SK-N-SH (cell line): ENCODE measurements around the gene EFTUD2. TPM values are rescaled to one million over a fixed set of nuclear protein-coding genes. Genes with fewer than 3 reads are reported as not detected.

Source experiments
- CTCF ChIA-PET: fragments of 300-600, 350-600 bp; formaldehyde crosslinking; extraction: SDS; loops from one replicate; lab custom pipeline; 2021; lab: Yijun Ruan, JAX
- POLR2A ChIA-PET: fragments of 350-600 bp; sonication (Branson Sonifier 250); formaldehyde crosslinking; extraction: SDS; loops from one replicate; lab custom pipeline; 2020; ENCODE audit warnings: antibody characterized with exemption, inconsistent platforms; lab: Yijun Ruan, JAX
- DNase-seq: peaks from one replicate; pipeline ENCODE4 v3.0.0; 2012
- H2AFZ ChIP-seq: fragments of 200-600 bp; sonication (generic); 2 replicates; pipeline ENCODE4 v1.8.1; 2016; ENCODE audit warnings: antibody characterized with exemption, mild to moderate bottlenecking, low read depth
- H3F3A ChIP-seq: fragments of 200-600 bp; sonication (generic); replicated peaks from 2 replicates; pipeline ENCODE3; 2016; ENCODE audit warnings: antibody characterized with exemption, mild to moderate bottlenecking; ENCODE audit not compliant: insufficient read depth
- H3K27ac ChIP-seq, 2 experiments: fragments of 200-500 bp in 1 of 2; fragments of 200-600 bp in 1 of 2; sonication (Bioruptor generic) in 1 of 2; sonication (generic), shearing (Covaris generic) in 1 of 2; 2 replicates each; pipeline versions ENCODE4 v1.5.1 to v1.6.1; 2014 to 2016; ENCODE audit warnings: low read depth in 2 of 2, inconsistent platforms in 1 of 2, low read length in 1 of 2, mild to moderate bottlenecking in 1 of 2, mixed read lengths in 1 of 2
- H3K27me3 ChIP-seq: fragments of 200-600 bp; sonication (generic), shearing (Covaris generic); 2 replicates; pipeline ENCODE4 v1.6.1; 2016; ENCODE audit warnings: mixed run types; ENCODE audit not compliant: insufficient read depth
- H3K36me3 ChIP-seq, 2 experiments: fragments of 200-500 bp in 1 of 2; fragments of 200-600 bp in 1 of 2; sonication (Bioruptor generic) in 1 of 2; sonication (generic) in 1 of 2; replicated peaks in 1 of 2; 2 replicates each; pipeline versions ENCODE3 to v1.5.1; 2014 to 2016; ENCODE audit warnings: low read length in 1 of 2, mild to moderate bottlenecking in 1 of 2; ENCODE audit not compliant: insufficient read depth in 2 of 2, control insufficient read depth in 1 of 2
- H3K4me1 ChIP-seq, 2 experiments: fragments of 200-500 bp in 1 of 2; fragments of 200-600 bp in 1 of 2; sonication (Bioruptor generic) in 1 of 2; sonication (generic), shearing (Covaris generic) in 1 of 2; 2 replicates each; pipeline versions ENCODE4 v1.5.1 to v1.6.1; 2014 to 2016; ENCODE audit warnings: low read depth in 1 of 2, low read length in 1 of 2, mixed run types in 1 of 2; ENCODE audit not compliant: insufficient read depth in 2 of 2, control insufficient read depth in 1 of 2
- H3K4me2 ChIP-seq: fragments of 200-600 bp; sonication (generic), shearing (Covaris generic); 2 replicates; pipeline ENCODE4 v1.6.1; 2017; ENCODE audit warnings: mixed run types
- H3K4me3 ChIP-seq, 2 experiments: fragments of 200-500 bp in 1 of 2; fragments of 200-600 bp in 1 of 2; sonication (Bioruptor generic) in 1 of 2; sonication (generic), shearing (Covaris generic) in 1 of 2; 2 replicates each; pipeline versions ENCODE4 v1.5.1 to v1.8.1; 2014 to 2016; ENCODE audit warnings: low read depth in 2 of 2, inconsistent platforms in 1 of 2, low read length in 1 of 2, mild to moderate bottlenecking in 1 of 2, mixed read lengths in 1 of 2, moderate library complexity in 1 of 2
- H3K79me2 ChIP-seq: fragments of 200-600 bp; sonication (generic); 2 replicates; pipeline ENCODE4 v1.8.1; 2017; ENCODE audit warnings: mild to moderate bottlenecking; ENCODE audit not compliant: insufficient read depth
- H3K9ac ChIP-seq: fragments of 200-600 bp; sonication (generic); 2 replicates; pipeline ENCODE4 v1.6.1; 2017; ENCODE audit warnings: mixed run types
- H3K9me2 ChIP-seq: fragments of 200-600 bp; sonication (generic); 2 replicates; pipeline ENCODE4 v1.6.1; 2017; ENCODE audit warnings: mixed run types
- H3K9me3 ChIP-seq: fragments of 200-600 bp; sonication (generic); 2 replicates; pipeline ENCODE4 v1.6.1; 2017; ENCODE audit warnings: mixed run types, mild to moderate bottlenecking, moderate library complexity
- H4K20me1 ChIP-seq: fragments of 200-600 bp; sonication (generic); 2 replicates; pipeline ENCODE4 v1.6.1; 2017; ENCODE audit warnings: mild to moderate bottlenecking, mixed run types; ENCODE audit not compliant: insufficient read depth
- CHD2 ChIP-seq: fragments of 150-350 bp; IDR thresholded peaks from 2 replicates; pipeline ENCODE4 v1.6.1; 2018; ENCODE audit warnings: low read length; ENCODE audit not compliant: partially characterized antibody
- EZH2phosphoT487 ChIP-seq: fragments of 200-600 bp; sonication (generic); IDR thresholded peaks from 2 replicates; pipeline ENCODE4 v1.6.1; 2017; ENCODE audit warnings: low read depth, mixed run types, mild to moderate bottlenecking, antibody characterized with exemption, moderate library complexity, borderline replicate concordance
- FOSL2 ChIP-seq: IDR thresholded peaks from 2 replicates; pipeline ENCODE4 v1.4.0; 2012; ENCODE audit warnings: low read depth, mild to moderate bottlenecking, moderate library complexity, borderline replicate concordance
- GABPA ChIP-seq: IDR thresholded peaks from 2 replicates; pipeline ENCODE4 v1.4.0; 2012; ENCODE audit warnings: low read depth, mild to moderate bottlenecking
- JUND ChIP-seq: IDR thresholded peaks from 2 replicates; pipeline ENCODE4 v1.4.0; 2012
- MXI1 ChIP-seq: IDR thresholded peaks from 2 replicates; pipeline ENCODE4 v1.6.1; 2012; ENCODE audit warnings: mild to moderate bottlenecking, low read depth, low read length, improper control_type of control experiment
- NFIC ChIP-seq: IDR thresholded peaks from 2 replicates; pipeline ENCODE4 v1.4.0; 2012; ENCODE audit warnings: borderline replicate concordance
- NRF1 ChIP-seq: IDR thresholded peaks from 2 replicates; pipeline ENCODE4 v1.6.1; 2012; ENCODE audit warnings: low read depth, mild to moderate bottlenecking, low read length
- RAD21 ChIP-seq: IDR thresholded peaks from 2 replicates; pipeline ENCODE4 v1.6.1; 2012; ENCODE audit warnings: mild to moderate bottlenecking, low read length
- WGBS: methylation state at CpG from one replicate; pipeline ENCODE4 v1.1.6; 2017; ENCODE audit warnings: low lambda C conversion rate; 5-methylcytosine and 5-hydroxymethylcytosine counted together
- polyA plus RNA-seq, 3 experiments: library from polyadenylated mRNA; depleted of rRNA; stranded (reverse); fragments of >200 nt; gene quantifications; 2 replicates each; pipeline ENCODE4 v1.2.3, GENCODE V29; 2012
- TF ChIP-seq, protein P1 (sequence below): IDR thresholded peaks from 2 replicates; pipeline ENCODE4 v1.4.0; 2012; ENCODE audit warnings: low read depth, borderline replicate concordance
- TF ChIP-seq, protein P2 (sequence below): IDR thresholded peaks from 2 replicates; pipeline ENCODE4 v1.6.1; 2012; ENCODE audit warnings: mild to moderate bottlenecking, low read depth, low read length, moderate library complexity
- TF ChIP-seq, protein P3 (sequence below): fragments of 150-350 bp; IDR thresholded peaks from 2 replicates; pipeline ENCODE4 v1.6.1; 2017; ENCODE audit warnings: antibody characterized with exemption, low read length, low read depth, borderline replicate concordance

EFTUD2 gene
- polyA plus RNA-seq, 1 of the 3 experiments (the other 2 are of a cell fraction): 82.9 TPM

DNA sequence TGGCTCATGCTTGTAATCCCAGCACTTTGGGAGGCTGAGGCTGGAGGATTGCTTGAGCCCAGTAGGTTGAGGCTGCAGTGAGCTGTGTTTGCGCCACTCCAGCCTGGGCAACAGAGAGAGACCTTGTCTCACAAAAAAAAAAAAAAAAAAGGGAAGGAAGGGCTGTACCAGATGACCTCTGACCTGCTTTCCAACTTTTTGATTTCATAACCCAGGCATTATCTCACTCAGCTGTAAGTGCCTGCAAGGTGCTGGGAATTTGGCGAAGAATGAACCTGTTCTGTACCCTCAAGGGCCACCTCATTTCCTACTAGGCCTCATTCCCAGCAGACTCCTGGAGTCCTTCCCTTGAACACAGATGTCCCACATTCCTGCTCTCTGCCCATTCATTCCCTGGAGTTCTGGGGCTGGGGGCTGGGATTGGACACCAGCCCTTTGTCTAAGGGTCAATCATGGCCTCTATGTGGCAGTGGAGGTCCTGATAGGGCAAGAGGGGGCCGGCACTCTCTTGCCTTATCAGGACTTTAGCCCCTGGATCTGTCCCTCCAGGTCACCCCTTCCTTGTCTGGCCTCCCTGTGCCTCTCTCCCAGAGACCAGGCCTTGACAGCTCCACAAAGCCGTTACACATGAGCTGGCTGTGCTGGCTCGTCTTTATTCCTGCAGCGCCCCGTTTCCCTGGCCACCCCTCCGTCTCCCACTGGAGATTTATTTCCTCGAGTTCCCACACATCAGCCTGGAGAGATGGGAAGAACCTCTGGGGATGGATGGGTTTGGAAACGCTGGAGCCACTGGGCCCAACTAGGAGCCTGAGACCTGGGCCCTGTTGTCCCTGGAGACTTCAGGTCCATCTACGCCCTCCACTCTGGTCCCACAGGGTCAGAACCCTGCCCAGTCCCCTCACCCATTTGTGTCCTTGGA lies 16.9 kb upstream of the EFTUD2 start:
- no peaks in the 10 kb centered on the region for H3K9me2 ChIP-seq
- TF ChIP-seq, protein P1, sequence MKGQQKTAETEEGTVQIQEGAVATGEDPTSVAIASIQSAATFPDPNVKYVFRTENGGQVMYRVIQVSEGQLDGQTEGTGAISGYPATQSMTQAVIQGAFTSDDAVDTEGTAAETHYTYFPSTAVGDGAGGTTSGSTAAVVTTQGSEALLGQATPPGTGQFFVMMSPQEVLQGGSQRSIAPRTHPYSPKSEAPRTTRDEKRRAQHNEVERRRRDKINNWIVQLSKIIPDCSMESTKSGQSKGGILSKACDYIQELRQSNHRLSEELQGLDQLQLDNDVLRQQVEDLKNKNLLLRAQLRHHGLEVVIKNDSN: no peak
- TF ChIP-seq EZH2phosphoT487 (no peak), NRF1 (no peak), CHD2 (no peak), JUND (no peak), MXI1 (no peak), NFIC (no peak), GABPA (no peak), RAD21 (no peak), FOSL2 (no peak)
- TF ChIP-seq, protein P2, sequence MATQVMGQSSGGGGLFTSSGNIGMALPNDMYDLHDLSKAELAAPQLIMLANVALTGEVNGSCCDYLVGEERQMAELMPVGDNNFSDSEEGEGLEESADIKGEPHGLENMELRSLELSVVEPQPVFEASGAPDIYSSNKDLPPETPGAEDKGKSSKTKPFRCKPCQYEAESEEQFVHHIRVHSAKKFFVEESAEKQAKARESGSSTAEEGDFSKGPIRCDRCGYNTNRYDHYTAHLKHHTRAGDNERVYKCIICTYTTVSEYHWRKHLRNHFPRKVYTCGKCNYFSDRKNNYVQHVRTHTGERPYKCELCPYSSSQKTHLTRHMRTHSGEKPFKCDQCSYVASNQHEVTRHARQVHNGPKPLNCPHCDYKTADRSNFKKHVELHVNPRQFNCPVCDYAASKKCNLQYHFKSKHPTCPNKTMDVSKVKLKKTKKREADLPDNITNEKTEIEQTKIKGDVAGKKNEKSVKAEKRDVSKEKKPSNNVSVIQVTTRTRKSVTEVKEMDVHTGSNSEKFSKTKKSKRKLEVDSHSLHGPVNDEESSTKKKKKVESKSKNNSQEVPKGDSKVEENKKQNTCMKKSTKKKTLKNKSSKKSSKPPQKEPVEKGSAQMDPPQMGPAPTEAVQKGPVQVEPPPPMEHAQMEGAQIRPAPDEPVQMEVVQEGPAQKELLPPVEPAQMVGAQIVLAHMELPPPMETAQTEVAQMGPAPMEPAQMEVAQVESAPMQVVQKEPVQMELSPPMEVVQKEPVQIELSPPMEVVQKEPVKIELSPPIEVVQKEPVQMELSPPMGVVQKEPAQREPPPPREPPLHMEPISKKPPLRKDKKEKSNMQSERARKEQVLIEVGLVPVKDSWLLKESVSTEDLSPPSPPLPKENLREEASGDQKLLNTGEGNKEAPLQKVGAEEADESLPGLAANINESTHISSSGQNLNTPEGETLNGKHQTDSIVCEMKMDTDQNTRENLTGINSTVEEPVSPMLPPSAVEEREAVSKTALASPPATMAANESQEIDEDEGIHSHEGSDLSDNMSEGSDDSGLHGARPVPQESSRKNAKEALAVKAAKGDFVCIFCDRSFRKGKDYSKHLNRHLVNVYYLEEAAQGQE: no peak
- TF ChIP-seq, protein P3, sequence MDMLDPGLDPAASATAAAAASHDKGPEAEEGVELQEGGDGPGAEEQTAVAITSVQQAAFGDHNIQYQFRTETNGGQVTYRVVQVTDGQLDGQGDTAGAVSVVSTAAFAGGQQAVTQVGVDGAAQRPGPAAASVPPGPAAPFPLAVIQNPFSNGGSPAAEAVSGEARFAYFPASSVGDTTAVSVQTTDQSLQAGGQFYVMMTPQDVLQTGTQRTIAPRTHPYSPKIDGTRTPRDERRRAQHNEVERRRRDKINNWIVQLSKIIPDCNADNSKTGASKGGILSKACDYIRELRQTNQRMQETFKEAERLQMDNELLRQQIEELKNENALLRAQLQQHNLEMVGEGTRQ: no peak
- TF ChIP-seq, all 33 proteins: peak for 0
- Histone ChIP-seq H3K79me2 (no peaks in the 10 kb centered on the region), H3K4me2 (peak overlapping the region; percentile 58; the same call in 1 of the 2 replicates), H2AFZ (peak overlapping the region; percentile 82; the same call in 1 of the 2 replicates), H3K9ac (peak overlapping the region; percentile 62), H3K36me3 (no peaks in the 10 kb centered on the region), H3K27ac (peak overlapping the region in 1 of 2 experiments; percentile 78; a peak in 2 of 4 replicates), H3F3A (peaks cover 12% of the 10 kb centered on the region), H3K9me3 (no peaks in the 10 kb centered on the region), H3K4me1 (peaks cover 16 to 18% of the 10 kb centered on the region in 2 experiments; a peak in 3 of 4 replicates), H3K27me3 (no peaks in the 10 kb centered on the region), H3K4me3 (no peak overlapping the region), H4K20me1 (no peaks in the 10 kb centered on the region)
- DNase-seq: peak; percentile 26
- WGBS: 90% methylated on average over 10 of the region's 11 CpGs
- ChIA-PET CTCF (interaction anchor here (1.3 to 17.2 kb wide), 5 partner anchors 16 to 219 kb away, joined by 4 to 433 read pairs (median 9); partner anchors contain the start of gene ACBD4), POLR2A (no interaction called here)
